AG04450 (cell line): Measurements from ENCODE around the gene DSE. TPM values are rescaled to one million over a fixed set of nuclear protein-coding genes. Genes with fewer than 3 reads are reported as not detected.

Source experiments
- CTCF ChIA-PET: fragments of 300-600, 350-600 bp; formaldehyde crosslinking; extraction: SDS; loops from one replicate; lab custom pipeline; 2022; ENCODE audit warnings: antibody characterized with exemption, inconsistent platforms; lab: Charles Lee
- POLR2A ChIA-PET: fragments of 350-600 bp; formaldehyde crosslinking; extraction: SDS; loops from one replicate; lab custom pipeline; 2021; ENCODE audit warnings: antibody characterized with exemption, inconsistent platforms; lab: Yijun Ruan, JAX
- DNase-seq: peaks from one replicate; pipeline ENCODE4 v3.0.0-alpha.2; 2011; ENCODE audit warnings: low read depth, low spot score
- H3K27ac ChIP-seq: one replicate; pipeline ENCODE4 v1.5.1; 2012; ENCODE audit warnings: low read depth, low read length, control low read depth
- H3K27me3 ChIP-seq: one replicate; pipeline ENCODE4 v1.6.0; 2012; ENCODE audit warnings: low read length; ENCODE audit not compliant: control insufficient read depth, insufficient read depth
- H3K4me3 ChIP-seq: 2 replicates; pipeline ENCODE4 v1.5.1; 2011; ENCODE audit warnings: mild to moderate bottlenecking, low read depth, low read length, control low read depth
- H3K9me3 ChIP-seq: 2 replicates; pipeline ENCODE4 v1.5.1; 2012; ENCODE audit warnings: low read length; ENCODE audit not compliant: control insufficient read depth, insufficient read depth
- CTCF ChIP-seq: IDR thresholded peaks from 2 replicates; pipeline ENCODE4 v1.5.1; 2011; ENCODE audit warnings: low read depth, low read length, control low read depth, inconsistent platforms
- polyA plus RNA-seq: library from polyadenylated mRNA; depleted of rRNA; stranded (reverse); fragments of >200 nt; gene quantifications from 2 replicates; pipeline ENCODE4 v1.2.3, GENCODE V29; 2011

Gene DSE
- polyA plus RNA-seq, 1 experiment = 86.2 TPM

- DNase-seq = no peak
- TF ChIP-seq CTCF = no peak
- Histone ChIP-seq H3K4me3 (no peak overlapping the region), H3K9me3 (no peaks in the 10 kb centered on the region), H3K27me3 (no peaks in the 10 kb centered on the region), H3K27ac (no peak overlapping the region)
- ChIA-PET CTCF (interaction anchor here (0.6 to 1.3 kb wide), 3 partner anchors 55 to 101 kb away, joined by 3 to 10 read pairs (median 3); no protein-coding TSS in a partner anchor), POLR2A (interaction anchor here (1.1 to 1.4 kb wide), 2 partner anchors 9 to 18 kb away, joined by 5 read pairs; no protein-coding TSS in a partner anchor)
Measured at GRCh38 chr6:116389357-116389756, 18.6 kb downstream of the DSE start.

DNA sequence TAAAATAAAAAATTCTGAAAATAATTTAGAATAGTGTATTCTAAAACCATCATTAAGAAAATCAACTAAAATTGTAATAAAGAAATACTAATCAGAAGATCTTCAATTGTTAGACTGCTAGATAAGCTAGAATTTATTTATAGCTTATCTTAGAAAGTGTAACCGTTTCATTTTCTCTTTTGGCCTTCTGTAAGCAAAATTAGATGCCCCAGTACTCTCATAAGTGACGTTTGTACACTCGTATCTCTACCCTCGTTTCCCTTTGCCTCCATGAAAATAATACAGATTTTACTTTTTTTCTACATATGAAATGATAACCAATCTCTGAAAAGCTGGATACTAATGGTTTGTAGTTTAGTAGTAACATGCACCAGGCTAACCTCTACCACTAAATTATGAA is 19.8 kb downstream of the DSE start:
- H3K9me3 ChIP-seq = no peaks in the 10 kb centered on the region; the same call in 1 of the 2 replicates
- no peak for TF ChIP-seq CTCF
- no peak for DNase-seq
- no peak overlapping the region for H3K4me3 ChIP-seq
- ChIA-PET CTCF (interaction anchor here (0.7 to 1.4 kb wide), 4 partner anchors 102 to 142 kb away, joined by 3 to 4 read pairs (median 3); partner anchors contain the start of gene CALHM5), POLR2A (no interaction called here)
- no peaks in the 10 kb centered on the region for H3K27me3 ChIP-seq
- H3K27ac ChIP-seq = no peak overlapping the region

DNA sequence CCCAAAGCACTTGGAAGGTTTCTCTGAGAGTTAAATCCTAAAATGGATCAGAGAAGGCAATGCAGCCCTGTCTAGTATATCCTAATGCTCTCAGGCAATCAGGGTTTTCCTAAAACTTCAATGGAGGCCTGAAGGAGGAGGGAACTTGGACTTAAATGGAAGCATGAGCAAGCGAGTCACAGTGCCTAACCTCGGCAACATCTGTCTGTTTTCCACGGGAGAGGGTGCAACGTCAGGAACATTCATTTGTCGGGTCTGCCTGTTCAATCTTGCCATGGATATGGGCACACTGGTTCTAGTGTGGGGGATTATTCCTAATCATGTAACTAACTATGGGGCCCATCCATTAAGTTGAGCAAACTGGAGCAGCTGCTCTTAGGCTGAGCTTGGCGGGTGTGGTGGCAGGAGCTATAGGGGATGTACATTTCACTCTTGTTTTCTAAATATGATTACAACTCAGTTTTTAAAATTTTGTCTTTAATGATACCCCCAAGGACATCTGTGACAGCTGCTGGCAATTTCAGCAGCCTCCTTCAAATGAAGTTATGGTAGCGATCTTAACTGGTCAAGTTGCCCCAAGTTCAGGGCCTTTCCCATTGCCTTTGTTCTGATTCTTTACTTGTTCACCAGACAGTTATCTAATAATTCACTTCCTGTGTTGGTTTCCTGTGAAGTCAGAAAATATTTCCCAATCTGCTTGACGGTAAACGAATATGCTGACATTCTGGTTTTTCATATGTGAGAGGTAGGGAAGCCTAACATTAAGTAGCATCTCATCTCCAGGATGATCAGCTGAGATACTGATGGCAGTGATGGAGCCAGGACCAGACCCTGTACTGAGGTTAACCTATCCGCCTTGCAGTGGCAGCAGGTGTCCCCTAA is 21.6 kb downstream of the DSE start:
- no peak overlapping the region for H3K27ac ChIP-seq
- no peak overlapping the region for H3K4me3 ChIP-seq
- no peak for DNase-seq
- H3K9me3 ChIP-seq = no peaks in the 10 kb centered on the region; the same call in 1 of the 2 replicates
- no peaks in the 10 kb centered on the region for H3K27me3 ChIP-seq
- TF ChIP-seq CTCF = no peak
- ChIA-PET POLR2A (interaction anchor here (0.8 kb wide), 1 partner anchor 9 kb away, joined by 3 read pairs; no protein-coding TSS in a partner anchor), CTCF (interaction anchor here (0.6 to 2.3 kb wide), 7 partner anchors 21 to 123 kb away, joined by 3 to 9 read pairs (median 4); partner anchors contain the start of gene CALHM5)

- Histone ChIP-seq H3K27ac (no peak overlapping the region), H3K27me3 (no peaks in the 10 kb centered on the region), H3K4me3 (no peak overlapping the region), H3K9me3 (no peaks in the 10 kb centered on the region; the same call in 1 of the 2 replicates)
- ChIA-PET CTCF (interaction anchor here (0.6 to 2.3 kb wide), 7 partner anchors 30 to 146 kb away, joined by 3 to 9 read pairs (median 3); partner anchors contain the start of gene CALHM5), POLR2A (interaction anchor here (0.8 kb wide), 1 partner anchor 8 kb away, joined by 3 read pairs; no protein-coding TSS in a partner anchor)
- DNase-seq = no peak
- TF ChIP-seq CTCF = peak; percentile 21; the same call in 1 of the 2 replicates
Measured at GRCh38 chr6:116393430-116393829, 22.7 kb downstream of the DSE start.

GRCh38 chr6:116395647-116396046 is 24.9 kb downstream of the DSE start:
- CTCF ChIA-PET = interaction anchor here (0.8 to 1.3 kb wide), 2 partner anchors 49 to 108 kb away, joined by 3 to 4 read pairs; no protein-coding TSS in a partner anchor
- Histone ChIP-seq H3K27ac (no peak overlapping the region), H3K27me3 (no peaks in the 10 kb centered on the region), H3K9me3 (no peaks in the 10 kb centered on the region; the same call in 1 of the 2 replicates), H3K4me3 (no peak overlapping the region)
- no peak for DNase-seq
- POLR2A ChIA-PET = no interaction called here
- TF ChIP-seq CTCF = no peak
